ENCODE data around the gene ARMC5.
A peak's percentile ranks its signal among the peaks of the same experiment; 100 is the strongest.

Gene ARMC5

GRCh38 chr16:31471241-31471874 is 12.1 kb downstream of the ARMC5 start:
- TF ChIP-seq CTCF (conservative IDR thresholded peaks at IDR 0.05; ENCODE audit: low read length) = no peak
- peak overlapping the region; percentile 83 for H3K4me3 ChIP-seq (ENCODE audit: low read length)
- DNase-seq (ENCODE audit: low read depth) = no peak

- TF ChIP-seq CTCF (conservative IDR thresholded peaks at IDR 0.05; ENCODE audit: low read length) = no peak
- H3K4me3 ChIP-seq (ENCODE audit: low read length) = peak within 1 kb of the TSS; percentile 83
- peak; percentile 84 for DNase-seq (ENCODE audit: low read depth)
These were observed 12.8 kb downstream of the ARMC5 start, which contains the start of gene TGFB1I1 for GRCh38 chr16:31471875-31472708. TSS of gene TGFB1I1 (plus strand) at chr16:31472152. CDS start at chr16:31472189, 37 bp downstream.

GRCh38 chr16:31472709-31473203 is 13.5 kb downstream of the ARMC5 start:
- H3K4me3 ChIP-seq (ENCODE audit: low read length) = peak overlapping the region; percentile 83
- peak; percentile 71 for TF ChIP-seq CTCF (conservative IDR thresholded peaks at IDR 0.05; ENCODE audit: low read length)
- DNase-seq (ENCODE audit: low read depth) = peak; percentile 92

- no peak for DNase-seq (ENCODE audit: low read depth)
- H3K4me3 ChIP-seq (ENCODE audit: low read length) = peak overlapping the region; percentile 34
- no peak for TF ChIP-seq CTCF (conservative IDR thresholded peaks at IDR 0.05; ENCODE audit: low read length)
These were observed 14.1 kb downstream of the ARMC5 start for GRCh38 chr16:31473264-31473984.

- H3K4me3 ChIP-seq (ENCODE audit: low read length) = no peak overlapping the region
- DNase-seq (ENCODE audit: low read depth) = peak; percentile 91
- no peak; the same call in 1 of the 2 replicates for TF ChIP-seq CTCF (conservative IDR thresholded peaks at IDR 0.05; ENCODE audit: low read length)
These were observed 14.9 kb downstream of the ARMC5 start for GRCh38 chr16:31474173-31474714.

- no peak for TF ChIP-seq CTCF (conservative IDR thresholded peaks at IDR 0.05; ENCODE audit: low read length)
- H3K4me3 ChIP-seq (ENCODE audit: low read length) = no peak overlapping the region
- DNase-seq (ENCODE audit: low read depth) = no peak
These were observed 15.8 kb downstream of the ARMC5 start for GRCh38 chr16:31474773-31475738.
